OCI-LY3 (cell line): ENCODE results near the gene MN1.

ENCODE experiments used
- CTCF ChIP-seq: fragments of 200-600, 300-600 bp; sonication (generic); IDR thresholded peaks from 2 replicates; pipeline ENCODE4 v1.5.1; 2014; ENCODE audit warnings: antibody characterized with exemption, low read length, low read depth
- EZH2phosphoT487 ChIP-seq: fragments of 200-600 bp; shearing (Covaris generic); IDR thresholded peaks from 2 replicates; pipeline ENCODE4 v1.6.1; 2018; ENCODE audit warnings: antibody characterized with exemption, mixed run types, low read depth

GRCh38 chr22:27809700-27810608 is 8.4 kb upstream of the MN1 start:
- TF ChIP-seq CTCF = no peak
- TF ChIP-seq EZH2phosphoT487 = no peak
